ENCODE results near the gene SLC43A2. TPM values are rescaled to one million over a fixed set of nuclear protein-coding genes. Genes with fewer than 3 reads are reported as not detected.

The SLC43A2 gene
- total and polyA plus RNA-seq, 2 of the 13 experiments (the other 11 are each of a cell fraction or from before 2014, with no cell fraction given): 7.3 to 20.0 TPM

DNA sequence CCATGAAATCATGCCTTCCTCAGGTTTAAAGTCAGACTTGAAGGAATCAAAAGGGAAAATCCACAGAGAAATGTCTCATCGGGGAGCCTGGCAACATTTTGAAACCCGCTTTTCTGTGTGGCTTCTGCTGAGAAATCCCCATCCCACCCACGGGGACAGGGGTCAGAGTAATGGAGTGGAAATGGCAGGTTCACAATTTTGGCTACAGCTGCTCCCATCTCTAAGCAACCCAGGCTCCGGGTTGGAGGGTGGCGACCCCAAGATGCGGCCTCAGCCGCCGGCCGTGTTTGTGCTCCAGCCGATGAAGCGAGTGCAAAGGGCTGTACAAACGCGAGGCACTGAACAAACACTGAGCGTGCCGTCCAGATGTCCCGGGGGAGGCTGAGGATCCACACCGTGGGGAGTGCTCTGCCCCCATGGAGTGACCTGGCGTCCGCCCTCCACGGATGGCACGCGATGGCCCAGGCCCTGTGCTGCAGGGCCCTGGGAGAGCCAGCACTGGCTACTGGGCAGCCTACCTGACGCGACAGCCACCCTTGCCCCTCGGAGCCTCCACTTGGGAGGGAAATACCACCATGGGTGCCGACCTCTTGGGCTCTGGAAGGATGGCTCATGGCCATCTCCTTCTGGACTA is 22.2 kb downstream of the SLC43A2 start (continued):
- TF ChIP-seq CREM (IDR thresholded peaks at IDR 0.05) (peak; percentile 33; the same call in 1 of the 2 replicates), CREM (CRISPR knock-in tag; IDR thresholded peaks at IDR 0.05) (no peak), SOX5 (CRISPR knock-in tag; IDR thresholded peaks at IDR 0.05; ENCODE audit: borderline replicate concordance) (peak; percentile 27; the same call in 1 of the 2 replicates), ZNF326 (CRISPR knock-in tag; IDR thresholded peaks at IDR 0.05; ENCODE audit: borderline replicate concordance) (no peak), ZSCAN21 (CRISPR knock-in tag; IDR thresholded peaks at IDR 0.05; ENCODE audit: borderline replicate concordance) (no peak), KDM2A (CRISPR knock-in tag; IDR thresholded peaks at IDR 0.05; ENCODE audit: borderline replicate concordance, low read depth) (0 out of 2 replicates have a peak, but pooled peaks have one; percentile 16), ZNF33B (CRISPR knock-in tag; IDR thresholded peaks at IDR 0.05) (no peak), ZMYM3 (CRISPR knock-in tag; IDR thresholded peaks at IDR 0.05) (peak; percentile 54; the same call in 1 of the 2 replicates), ZNF563 (CRISPR knock-in tag; IDR thresholded peaks at IDR 0.05) (peak; percentile 52; the same call in 1 of the 2 replicates), BHLHE40 (IDR thresholded peaks at IDR 0.05; ENCODE audit: low read length) (no peak), SP140L (CRISPR knock-in tag; IDR thresholded peaks at IDR 0.05; ENCODE audit: borderline replicate concordance) (no peak), KAT2B (IDR thresholded peaks at IDR 0.05; ENCODE audit: borderline replicate concordance, low read depth, low read length) (no peak), ZNF496 (CRISPR knock-in tag; IDR thresholded peaks at IDR 0.05; ENCODE audit: insufficient replicate concordance) (no peak), ZSCAN22 (CRISPR knock-in tag; IDR thresholded peaks at IDR 0.05) (no peak), ZNF607 (CRISPR knock-in tag; IDR thresholded peaks at IDR 0.05; ENCODE audit: borderline replicate concordance) (no peak), SP2 (CRISPR knock-in tag; IDR thresholded peaks at IDR 0.05) (no peak), KLF16 (CRISPR knock-in tag; IDR thresholded peaks at IDR 0.05) (0 out of 4 replicates have a peak, but pooled peaks of 1 of the 2 experiments have one; percentile 29), ZBTB7B (CRISPR knock-in tag; IDR thresholded peaks at IDR 0.05) (no peak)
- TF ChIP-seq, protein P1, sequence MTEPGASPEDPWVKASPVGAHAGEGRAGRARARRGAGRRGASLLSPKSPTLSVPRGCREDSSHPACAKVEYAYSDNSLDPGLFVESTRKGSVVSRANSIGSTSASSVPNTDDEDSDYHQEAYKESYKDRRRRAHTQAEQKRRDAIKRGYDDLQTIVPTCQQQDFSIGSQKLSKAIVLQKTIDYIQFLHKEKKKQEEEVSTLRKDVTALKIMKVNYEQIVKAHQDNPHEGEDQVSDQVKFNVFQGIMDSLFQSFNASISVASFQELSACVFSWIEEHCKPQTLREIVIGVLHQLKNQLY (CRISPR knock-in tag; IDR thresholded peaks at IDR 0.05): peak; percentile 66; the same call in 1 of the 2 replicates
- TF ChIP-seq, protein P2, sequence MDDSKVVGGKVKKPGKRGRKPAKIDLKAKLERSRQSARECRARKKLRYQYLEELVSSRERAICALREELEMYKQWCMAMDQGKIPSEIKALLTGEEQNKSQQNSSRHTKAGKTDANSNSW (CRISPR knock-in tag; IDR thresholded peaks at IDR 0.05; ENCODE audit: borderline replicate concordance): no peak
- TF ChIP-seq, protein P3, sequence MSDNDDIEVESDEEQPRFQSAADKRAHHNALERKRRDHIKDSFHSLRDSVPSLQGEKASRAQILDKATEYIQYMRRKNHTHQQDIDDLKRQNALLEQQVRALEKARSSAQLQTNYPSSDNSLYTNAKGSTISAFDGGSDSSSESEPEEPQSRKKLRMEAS (IDR thresholded peaks at IDR 0.05): peak; percentile 86
- TF ChIP-seq, protein P4, sequence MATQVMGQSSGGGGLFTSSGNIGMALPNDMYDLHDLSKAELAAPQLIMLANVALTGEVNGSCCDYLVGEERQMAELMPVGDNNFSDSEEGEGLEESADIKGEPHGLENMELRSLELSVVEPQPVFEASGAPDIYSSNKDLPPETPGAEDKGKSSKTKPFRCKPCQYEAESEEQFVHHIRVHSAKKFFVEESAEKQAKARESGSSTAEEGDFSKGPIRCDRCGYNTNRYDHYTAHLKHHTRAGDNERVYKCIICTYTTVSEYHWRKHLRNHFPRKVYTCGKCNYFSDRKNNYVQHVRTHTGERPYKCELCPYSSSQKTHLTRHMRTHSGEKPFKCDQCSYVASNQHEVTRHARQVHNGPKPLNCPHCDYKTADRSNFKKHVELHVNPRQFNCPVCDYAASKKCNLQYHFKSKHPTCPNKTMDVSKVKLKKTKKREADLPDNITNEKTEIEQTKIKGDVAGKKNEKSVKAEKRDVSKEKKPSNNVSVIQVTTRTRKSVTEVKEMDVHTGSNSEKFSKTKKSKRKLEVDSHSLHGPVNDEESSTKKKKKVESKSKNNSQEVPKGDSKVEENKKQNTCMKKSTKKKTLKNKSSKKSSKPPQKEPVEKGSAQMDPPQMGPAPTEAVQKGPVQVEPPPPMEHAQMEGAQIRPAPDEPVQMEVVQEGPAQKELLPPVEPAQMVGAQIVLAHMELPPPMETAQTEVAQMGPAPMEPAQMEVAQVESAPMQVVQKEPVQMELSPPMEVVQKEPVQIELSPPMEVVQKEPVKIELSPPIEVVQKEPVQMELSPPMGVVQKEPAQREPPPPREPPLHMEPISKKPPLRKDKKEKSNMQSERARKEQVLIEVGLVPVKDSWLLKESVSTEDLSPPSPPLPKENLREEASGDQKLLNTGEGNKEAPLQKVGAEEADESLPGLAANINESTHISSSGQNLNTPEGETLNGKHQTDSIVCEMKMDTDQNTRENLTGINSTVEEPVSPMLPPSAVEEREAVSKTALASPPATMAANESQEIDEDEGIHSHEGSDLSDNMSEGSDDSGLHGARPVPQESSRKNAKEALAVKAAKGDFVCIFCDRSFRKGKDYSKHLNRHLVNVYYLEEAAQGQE (IDR thresholded peaks at IDR 0.05; ENCODE audit: borderline replicate concordance in 1 of 2, low read depth in 1 of 2, low read length in 2 of 2): no peak
- TF ChIP-seq, protein P5, sequence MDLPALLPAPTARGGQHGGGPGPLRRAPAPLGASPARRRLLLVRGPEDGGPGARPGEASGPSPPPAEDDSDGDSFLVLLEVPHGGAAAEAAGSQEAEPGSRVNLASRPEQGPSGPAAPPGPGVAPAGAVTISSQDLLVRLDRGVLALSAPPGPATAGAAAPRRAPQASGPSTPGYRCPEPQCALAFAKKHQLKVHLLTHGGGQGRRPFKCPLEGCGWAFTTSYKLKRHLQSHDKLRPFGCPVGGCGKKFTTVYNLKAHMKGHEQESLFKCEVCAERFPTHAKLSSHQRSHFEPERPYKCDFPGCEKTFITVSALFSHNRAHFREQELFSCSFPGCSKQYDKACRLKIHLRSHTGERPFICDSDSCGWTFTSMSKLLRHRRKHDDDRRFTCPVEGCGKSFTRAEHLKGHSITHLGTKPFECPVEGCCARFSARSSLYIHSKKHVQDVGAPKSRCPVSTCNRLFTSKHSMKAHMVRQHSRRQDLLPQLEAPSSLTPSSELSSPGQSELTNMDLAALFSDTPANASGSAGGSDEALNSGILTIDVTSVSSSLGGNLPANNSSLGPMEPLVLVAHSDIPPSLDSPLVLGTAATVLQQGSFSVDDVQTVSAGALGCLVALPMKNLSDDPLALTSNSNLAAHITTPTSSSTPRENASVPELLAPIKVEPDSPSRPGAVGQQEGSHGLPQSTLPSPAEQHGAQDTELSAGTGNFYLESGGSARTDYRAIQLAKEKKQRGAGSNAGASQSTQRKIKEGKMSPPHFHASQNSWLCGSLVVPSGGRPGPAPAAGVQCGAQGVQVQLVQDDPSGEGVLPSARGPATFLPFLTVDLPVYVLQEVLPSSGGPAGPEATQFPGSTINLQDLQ (CRISPR knock-in tag; IDR thresholded peaks at IDR 0.05): no peak

All from HepG2 (cell line).